ENCODE measurements around the gene TBKBP1. TPM values are rescaled to one million over a fixed set of nuclear protein-coding genes. Genes with fewer than 3 reads are reported as not detected.

The TBKBP1 gene
- total and polyA plus RNA-seq, 2 donors (not counting 3 experiments of a cell fraction or from before 2014, with no cell fraction given), result 7.0 to 11.7 TPM

GRCh38 chr17:47644324-47644723 lies 49.6 kb upstream of the TBKBP1 start:
- ChIA-PET CTCF (interaction anchor here (1.0 to 1.2 kb wide), 2 partner anchors 19 to 26 kb away, joined by 4 read pairs; no protein-coding TSS in a partner anchor), POLR2A (interaction anchor here (0.6 kb wide), 1 partner anchor 141 kb away, joined by 3 read pairs; no protein-coding TSS in a partner anchor)
- dilution Hi-C loops (cut with MboI; ENCODE audit: extremely low pct_ligation_motif_present, low sequenced_read_pairs), result no loop called here
- Histone ChIP-seq H3K9me1 (replicated peaks; ENCODE audit: control insufficient read depth, extremely low read depth, insufficient read depth, low read length) (no peaks in the 10 kb centered on the region), H3K27me3 (ENCODE audit: control insufficient read depth in 2 of 2, insufficient read depth in 2 of 2, low read length in 2 of 2) (no peaks in the 10 kb centered on the region), H3K79me2 (ENCODE audit: control insufficient read depth, insufficient read depth, low read length) (no peaks in the 10 kb centered on the region), H4K20me1 (replicated peaks; ENCODE audit: control insufficient read depth, extremely low read depth, insufficient read depth, low read length) (no peaks in the 10 kb centered on the region), H3K36me3 (ENCODE audit: control insufficient read depth in 2 of 2, extremely low read depth in 1 of 2, insufficient read depth in 2 of 2, low read length in 2 of 2) (no peaks in the 10 kb centered on the region), H2AFZ (ENCODE audit: low read depth, low read length) (no peak overlapping the region), H3K4me1 (ENCODE audit: control insufficient read depth, extremely low read depth, insufficient read depth, low read length) (peaks cover 7% of the 10 kb centered on the region), H3K9ac (replicated peaks; ENCODE audit: extremely low read depth, insufficient read depth, low read length) (no peak overlapping the region), H3K9me3 (replicated peaks; ENCODE audit: control insufficient read depth, insufficient read depth, low read length) (no peaks in the 10 kb centered on the region), H3K27ac (ENCODE audit: insufficient read depth, low read depth, low read length) (no peak overlapping the region), H3K4me2 (ENCODE audit: insufficient read depth, low read length) (no peak overlapping the region), H3K4me3 (replicated peaks in 1 of 3; ENCODE audit: insufficient read depth in 1 of 3, low read depth in 1 of 3, low read length in 3 of 3) (no peak overlapping the region)
- BruUV-seq (replicated peaks), result no TSS peak
- intact Hi-C loops (cut with micrococcal nuclease), result no loop called here
- no peak for DNase-seq (ENCODE audit: low read depth, low spot score)
- TF ChIP-seq JUN (IDR thresholded peaks at IDR 0.05; ENCODE audit: borderline replicate concordance, insufficient read depth, insufficient read length, low read depth) (no peak), FOS (IDR thresholded peaks at IDR 0.05; ENCODE audit: borderline replicate concordance, insufficient read depth, low read length) (no peak), CTCF (IDR thresholded peaks at IDR 0.05; ENCODE audit: extremely low read depth in 1 of 2, insufficient read depth in 1 of 2, low read depth in 1 of 2, low read length in 2 of 2) (no peak), GATA2 (IDR thresholded peaks at IDR 0.05; ENCODE audit: insufficient read depth, insufficient read length, low read depth, low read length) (no peak), POLR2AphosphoS5 (IDR thresholded peaks at IDR 0.05; ENCODE audit: insufficient read depth, low read depth, low read length) (no peak), POLR2A (IDR thresholded peaks at IDR 0.05; ENCODE audit: low read depth, low read length) (no peak), MYC (IDR thresholded peaks at IDR 0.05; ENCODE audit: low read depth, low read length) (no peak), MAX (IDR thresholded peaks at IDR 0.05; ENCODE audit: insufficient read depth, insufficient read length) (no peak), EZH2 (IDR thresholded peaks at IDR 0.05; ENCODE audit: borderline replicate concordance, low read depth, low read length, severe bottlenecking) (no peak)
- FAIRE-seq, result no peak
